MM.1S (cell line): ENCODE data around the gene TACR2.

Source experiments
- DNase-seq: peaks from one replicate; pipeline ENCODE4 v3.0.0-alpha.2; 2015
- H2AFZ ChIP-seq: fragments of 300-600 bp; sonication (generic); 2 replicates; pipeline ENCODE4 v1.6.0; 2016; ENCODE audit warnings: antibody characterized with exemption, low read length
- H3F3A ChIP-seq: fragments of 300-600 bp; sonication (generic); 2 replicates; pipeline ENCODE4 v1.6.1; 2016; ENCODE audit warnings: mild to moderate bottlenecking, antibody characterized with exemption, low read length, moderate library complexity, mixed read lengths; ENCODE audit not compliant: insufficient read depth
- H3K27ac ChIP-seq: fragments of 300-600 bp; sonication (generic); 2 replicates; pipeline ENCODE4 v1.5.1; 2016; ENCODE audit warnings: mild to moderate bottlenecking, low read length
- H3K27me3 ChIP-seq: fragments of 300-600 bp; sonication (generic); replicated peaks from 2 replicates; pipeline ENCODE4 v1.6.0; 2016; ENCODE audit warnings: low read length; ENCODE audit not compliant: insufficient read depth
- H3K36me3 ChIP-seq: fragments of 300-600 bp; sonication (generic); replicated peaks from 2 replicates; pipeline ENCODE4 v1.6.1; 2016; ENCODE audit warnings: mild to moderate bottlenecking, low read length, mixed read lengths; ENCODE audit not compliant: insufficient read depth
- H3K4me1 ChIP-seq: fragments of 300-600 bp; sonication (generic); 2 replicates; pipeline ENCODE4 v1.6.1; 2016; ENCODE audit warnings: low read length, mixed read lengths
- H3K4me2 ChIP-seq: fragments of 300-600 bp; sonication (generic); 2 replicates; pipeline ENCODE4 v1.6.0; 2016; ENCODE audit warnings: low read depth, low read length
- H3K4me3 ChIP-seq: fragments of 300-600 bp; sonication (generic); 2 replicates; pipeline ENCODE4 v1.5.1; 2016; ENCODE audit warnings: low read length, mixed read lengths
- H3K79me2 ChIP-seq: fragments of 300-600 bp; sonication (generic); 2 replicates; pipeline ENCODE4 v1.6.1; 2016; ENCODE audit warnings: mixed run types, low read length, mixed read lengths
- H3K9ac ChIP-seq: fragments of 300-600 bp; sonication (generic); 2 replicates; pipeline ENCODE4 v1.6.1; 2016; ENCODE audit warnings: low read length, mixed read lengths
- H3K9me2 ChIP-seq: fragments of 300-600 bp; sonication (generic); replicated peaks from 2 replicates; pipeline ENCODE4 v1.6.1; 2016; ENCODE audit warnings: mild to moderate bottlenecking, low read length, mixed read lengths; ENCODE audit not compliant: insufficient read depth
- H3K9me3 ChIP-seq: fragments of 300-600 bp; sonication (generic); replicated peaks from 2 replicates; pipeline ENCODE4 v1.6.1; 2016; ENCODE audit warnings: mild to moderate bottlenecking, low read length, mixed read lengths; ENCODE audit not compliant: insufficient read depth
- H4K20me1 ChIP-seq: fragments of 300-600 bp; sonication (generic); 2 replicates; pipeline ENCODE4 v1.6.1; 2016; ENCODE audit warnings: mild to moderate bottlenecking, low read length, moderate library complexity, mixed read lengths; ENCODE audit not compliant: insufficient read depth
- CTCF ChIP-seq: fragments of 300-600 bp; sonication (generic); IDR thresholded peaks from 2 replicates; pipeline ENCODE4 v1.5.1; 2016; ENCODE audit warnings: antibody characterized with exemption, low read length, mixed read lengths
- EZH2 ChIP-seq: fragments of 300-600 bp; sonication (generic); optimal IDR thresholded peaks from 2 replicates; pipeline ENCODE3; 2017; ENCODE audit warnings: low read depth, mild to moderate bottlenecking, antibody characterized with exemption, low read length, mixed read lengths
- EZH2phosphoT487 ChIP-seq: fragments of 300-600 bp; sonication (generic); IDR thresholded peaks from 2 replicates; pipeline ENCODE4 v1.6.1; 2018; ENCODE audit warnings: antibody characterized with exemption, low read length

The TACR2 gene

GRCh38 chr10:69417542-69417941 is 824 bp upstream of the TACR2 start:
- no peaks in the 10 kb centered on the region for H3F3A ChIP-seq
- H3K4me3 ChIP-seq = no peak overlapping the region
- no peaks in the 10 kb centered on the region for H4K20me1 ChIP-seq
- H3K27me3 ChIP-seq = peaks cover 32% of the 10 kb centered on the region; the same call in 1 of the 2 replicates
- H3K79me2 ChIP-seq = no peaks in the 10 kb centered on the region
- TF ChIP-seq CTCF (no peak), EZH2phosphoT487 (no peak), EZH2 (no peak)
- no peak overlapping the region for H3K4me2 ChIP-seq
- H3K4me1 ChIP-seq = no peaks in the 10 kb centered on the region
- no peaks in the 10 kb centered on the region for H3K9me2 ChIP-seq
- H3K27ac ChIP-seq = no peak overlapping the region
- H3K36me3 ChIP-seq = no peaks in the 10 kb centered on the region
- no peaks in the 10 kb centered on the region for H3K9me3 ChIP-seq
- DNase-seq = no peak
- no peak overlapping the region for H3K9ac ChIP-seq
- no peak overlapping the region for H2AFZ ChIP-seq

- no peak for TF ChIP-seq CTCF
- TF ChIP-seq EZH2phosphoT487 = no peak
- TF ChIP-seq EZH2 = no peak
- no peaks in the 10 kb centered on the region for H3K36me3 ChIP-seq
- no peaks in the 10 kb centered on the region for H3K9me2 ChIP-seq
- H3K27me3 ChIP-seq = peaks cover 26% of the 10 kb centered on the region; the same call in 1 of the 2 replicates
- H4K20me1 ChIP-seq = no peaks in the 10 kb centered on the region
- H3K4me3 ChIP-seq = no peak overlapping the region
- no peaks in the 10 kb centered on the region for H3K79me2 ChIP-seq
- H2AFZ ChIP-seq = no peak overlapping the region
- H3K4me1 ChIP-seq = no peaks in the 10 kb centered on the region
- no peak overlapping the region for H3K4me2 ChIP-seq
- no peaks in the 10 kb centered on the region for H3F3A ChIP-seq
- no peak overlapping the region for H3K27ac ChIP-seq
- H3K9me3 ChIP-seq = no peaks in the 10 kb centered on the region
- H3K9ac ChIP-seq = no peak overlapping the region
- DNase-seq = no peak
Observed at GRCh38 chr10:69415951-69416350, 767 bp downstream of the TACR2 start.

GRCh38 chr10:69415049-69415448 is 1.7 kb downstream of the TACR2 start:
- Histone ChIP-seq H3K4me1 (no peaks in the 10 kb centered on the region), H3K79me2 (no peaks in the 10 kb centered on the region), H4K20me1 (no peaks in the 10 kb centered on the region), H3F3A (no peaks in the 10 kb centered on the region), H3K4me3 (no peak overlapping the region), H3K9me3 (no peaks in the 10 kb centered on the region), H3K9ac (no peak overlapping the region), H3K27me3 (peaks cover 26% of the 10 kb centered on the region; the same call in 1 of the 2 replicates), H3K36me3 (no peaks in the 10 kb centered on the region), H3K9me2 (no peaks in the 10 kb centered on the region), H3K4me2 (no peak overlapping the region), H2AFZ (no peak overlapping the region), H3K27ac (no peak overlapping the region)
- TF ChIP-seq CTCF (no peak), EZH2phosphoT487 (no peak), EZH2 (no peak)
- no peak for DNase-seq
